H1 (cell line): ENCODE results near the gene CRHR1.

ENCODE experiments used
- ATF2 ChIP-seq: IDR thresholded peaks from 2 replicates; pipeline ENCODE4 v1.6.1; 2012; ENCODE audit warnings: low read length, inconsistent platforms
- BCL11A ChIP-seq, 2 experiments: IDR thresholded peaks; one replicate each; pipeline ENCODE4 v1.6.1; 2011; ENCODE audit warnings: low read depth in 2 of 2, low read length in 2 of 2, mild to moderate bottlenecking in 2 of 2
- CEBPB ChIP-seq: IDR thresholded peaks from 2 replicates; pipeline ENCODE4 v1.6.1; 2012; ENCODE audit warnings: low read depth, low read length
- CTCF ChIP-seq, 3 experiments: IDR thresholded peaks; 1 replicate in 2 of 3; 2 replicates in 1 of 3; pipeline versions ENCODE4 v1.5.1 to v1.6.1; 2011; ENCODE audit warnings: low read length in 3 of 3, mild to moderate bottlenecking in 3 of 3, inconsistent platforms in 2 of 3, low read depth in 1 of 3, moderate library complexity in 1 of 3; ENCODE audit not compliant: insufficient read depth in 1 of 3; ENCODE audit errors: control extremely low read depth in 1 of 3
- JUND ChIP-seq: IDR thresholded peaks from 2 replicates; pipeline ENCODE4 v1.6.1; 2011; ENCODE audit warnings: mild to moderate bottlenecking, improper control_type of control experiment, low read length
- KDM5A ChIP-seq: fragments of 200-600 bp; IDR thresholded peaks from 2 replicates; pipeline ENCODE4 v1.7.1; 2012; ENCODE audit warnings: mild to moderate bottlenecking, low read length, inconsistent platforms, mixed read lengths
- MAX ChIP-seq: IDR thresholded peaks from 2 replicates; pipeline ENCODE4 v1.6.1; 2012; ENCODE audit warnings: inconsistent platforms
- POLR2A ChIP-seq, 2 experiments: IDR thresholded peaks; 1 replicate in 1 of 2; 2 replicates in 1 of 2; pipeline ENCODE4 v1.6.1; 2011; ENCODE audit warnings: low read depth in 2 of 2, low read length in 2 of 2, mild to moderate bottlenecking in 2 of 2; ENCODE audit errors: control extremely low read depth in 1 of 2
- POLR2AphosphoS5 ChIP-seq: IDR thresholded peaks from 2 replicates; pipeline ENCODE4 v1.6.1; 2011; ENCODE audit warnings: low read depth, low read length
- RFX5 ChIP-seq: IDR thresholded peaks from 2 replicates; pipeline ENCODE4 v1.6.1; 2011; ENCODE audit warnings: low read depth, low read length, improper control_type of control experiment, borderline replicate concordance
- RXRA ChIP-seq: IDR thresholded peaks from 2 replicates; pipeline ENCODE4 v1.6.1; 2011; ENCODE audit warnings: low read depth, mild to moderate bottlenecking, low read length, moderate library complexity; ENCODE audit not compliant: insufficient read depth
- SP2 ChIP-seq: IDR thresholded peaks from 2 replicates; pipeline ENCODE4 v1.6.1; 2012; ENCODE audit warnings: mild to moderate bottlenecking, low read length, inconsistent platforms
- USF2 ChIP-seq: IDR thresholded peaks from 2 replicates; pipeline ENCODE4 v1.6.1; 2011; ENCODE audit warnings: low read length, improper control_type of control experiment
- YY1 ChIP-seq: IDR thresholded peaks from 2 replicates; pipeline ENCODE4 v1.6.1; 2011; ENCODE audit warnings: low read depth, mild to moderate bottlenecking, low read length

GRCh38 chr17:45745601-45746494 is 38.3 kb upstream of the CRHR1 start:
- no peak for TF ChIP-seq CTCF (IDR thresholded peaks at IDR 0.05; ENCODE audit: control extremely low read depth in 1 of 3, insufficient read depth in 1 of 3, low read depth in 1 of 3, low read length in 3 of 3)
- TF ChIP-seq POLR2A (IDR thresholded peaks at IDR 0.05; ENCODE audit: control extremely low read depth in 1 of 2, low read depth in 2 of 2, low read length in 2 of 2): no peak
- no peak for TF ChIP-seq POLR2AphosphoS5
- TF ChIP-seq SP2: no peak
- no peak for TF ChIP-seq CEBPB
- TF ChIP-seq MAX: no peak
- no peak for TF ChIP-seq USF2
- no peak for TF ChIP-seq RXRA
- TF ChIP-seq KDM5A: no peak
- TF ChIP-seq JUND: no peak
- no peak for TF ChIP-seq RFX5
- TF ChIP-seq YY1: no peak
- TF ChIP-seq BCL11A (IDR thresholded peaks at IDR 0.05; ENCODE audit: low read depth in 2 of 2, low read length in 2 of 2): no peak
- TF ChIP-seq ATF2: no peak
